Measurements from ENCODE around the gene MAP3K12. TPM values are rescaled to one million over a fixed set of nuclear protein-coding genes. Genes with fewer than 3 reads are reported as not detected.
A peak's percentile ranks its signal among the peaks of the same experiment; 100 is the strongest.
"Not testable (repeated sequence)": the region's sequence is repeated elsewhere in the genome, so short reads cannot be mapped to it uniquely, and the experiment has no call there.

Gene MAP3K12
- total RNA-seq, 1 donor from 2014 or later, result 3.9 TPM

DNA sequence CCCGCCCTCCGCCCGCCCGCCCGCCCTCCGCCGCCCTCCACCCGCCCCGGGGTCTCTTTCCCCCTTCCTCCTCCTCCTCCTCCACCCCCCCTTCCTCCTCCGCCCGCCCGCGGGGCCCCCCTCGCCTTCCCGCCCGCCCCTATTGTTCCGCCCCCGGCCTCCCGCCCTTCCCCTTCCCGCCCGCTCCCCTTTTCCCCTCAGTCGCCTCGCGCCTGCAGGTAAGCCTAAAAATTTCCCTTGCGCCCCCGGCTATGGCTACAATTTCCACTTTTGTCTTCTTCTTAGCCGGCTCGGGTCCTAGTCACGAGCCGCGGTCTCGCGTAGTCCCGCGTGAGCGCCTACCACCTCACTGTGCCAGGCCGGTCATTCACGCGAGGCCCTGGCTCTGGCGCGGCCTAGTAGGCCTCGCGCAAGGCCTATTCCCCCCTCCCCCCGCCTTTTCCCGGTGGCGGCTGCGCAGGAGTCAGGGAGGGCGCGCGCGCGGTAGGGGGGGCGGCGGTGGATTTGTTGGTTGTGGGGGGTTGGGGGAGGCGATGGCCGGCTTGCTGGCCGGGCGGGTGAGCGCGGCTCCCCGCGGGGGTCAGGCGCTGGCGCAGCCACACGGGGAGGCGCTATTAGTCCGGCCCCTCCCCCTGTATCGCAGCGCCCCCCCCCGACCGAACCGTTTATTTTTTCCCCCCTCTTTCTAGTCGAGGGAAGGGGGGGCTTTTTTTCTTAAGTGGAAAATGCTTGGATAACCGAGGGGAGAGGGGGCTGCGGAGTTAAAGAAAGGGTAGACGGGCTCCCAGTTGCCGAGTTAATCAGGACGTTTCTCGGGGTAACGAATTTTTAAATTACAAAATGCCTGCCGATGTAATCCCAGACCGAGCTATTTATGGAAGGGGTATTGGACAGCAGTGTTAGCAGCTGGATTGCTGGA is 46.8 kb downstream of the MAP3K12 start:
- TF ChIP-seq, protein P1, sequence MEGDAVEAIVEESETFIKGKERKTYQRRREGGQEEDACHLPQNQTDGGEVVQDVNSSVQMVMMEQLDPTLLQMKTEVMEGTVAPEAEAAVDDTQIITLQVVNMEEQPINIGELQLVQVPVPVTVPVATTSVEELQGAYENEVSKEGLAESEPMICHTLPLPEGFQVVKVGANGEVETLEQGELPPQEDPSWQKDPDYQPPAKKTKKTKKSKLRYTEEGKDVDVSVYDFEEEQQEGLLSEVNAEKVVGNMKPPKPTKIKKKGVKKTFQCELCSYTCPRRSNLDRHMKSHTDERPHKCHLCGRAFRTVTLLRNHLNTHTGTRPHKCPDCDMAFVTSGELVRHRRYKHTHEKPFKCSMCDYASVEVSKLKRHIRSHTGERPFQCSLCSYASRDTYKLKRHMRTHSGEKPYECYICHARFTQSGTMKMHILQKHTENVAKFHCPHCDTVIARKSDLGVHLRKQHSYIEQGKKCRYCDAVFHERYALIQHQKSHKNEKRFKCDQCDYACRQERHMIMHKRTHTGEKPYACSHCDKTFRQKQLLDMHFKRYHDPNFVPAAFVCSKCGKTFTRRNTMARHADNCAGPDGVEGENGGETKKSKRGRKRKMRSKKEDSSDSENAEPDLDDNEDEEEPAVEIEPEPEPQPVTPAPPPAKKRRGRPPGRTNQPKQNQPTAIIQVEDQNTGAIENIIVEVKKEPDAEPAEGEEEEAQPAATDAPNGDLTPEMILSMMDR (IDR thresholded peaks at IDR 0.05; ENCODE audit: insufficient read depth, low read length, severe bottlenecking), result peak; percentile 36
- H3K27me3 ChIP-seq (ENCODE audit: control insufficient read depth, insufficient read depth, low read length), result no peaks in the 10 kb centered on the region
- peak; percentile 33 for DNase-seq (ENCODE audit: low read depth)
- H3K4me3 ChIP-seq (ENCODE audit: low read depth, low read length), result peak overlapping the region; percentile 84
- FAIRE-seq, result no peak
- H3K36me3 ChIP-seq (ENCODE audit: control insufficient read depth, insufficient read depth, low read length), result peaks cover 17% of the 10 kb centered on the region

DNA sequence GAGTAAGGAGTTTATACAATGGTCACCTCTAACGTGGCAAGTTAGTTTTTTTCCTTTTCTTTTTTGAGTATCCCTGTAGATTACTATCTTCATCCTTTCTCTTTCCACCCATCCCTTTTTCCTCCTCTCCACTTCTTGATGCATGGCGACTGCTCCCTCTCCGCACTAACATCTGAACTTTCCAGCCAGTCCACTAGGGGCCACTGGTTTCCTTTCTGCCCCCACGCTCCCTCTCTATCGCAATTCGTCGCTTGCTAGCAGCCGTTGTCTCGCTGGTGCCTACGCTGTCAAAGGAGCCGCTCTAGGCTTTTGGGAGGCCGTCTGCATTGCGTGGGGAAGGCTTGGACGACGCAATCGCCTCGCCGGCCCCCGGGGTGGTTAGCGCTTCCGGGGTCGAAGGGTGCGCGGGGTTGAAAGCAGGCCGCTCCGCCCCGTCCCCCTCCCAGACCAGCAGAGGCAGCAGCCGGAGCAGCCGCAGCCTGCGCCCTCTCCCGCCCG is 47.5 kb downstream of the MAP3K12 start, which contains the start of gene PCBP2:
Gene PCBP2 (plus strand): TSS at position 442 of the 498 bp plus-strand sequence. CDS start 2,699 bp downstream, outside the sequence.
- Histone ChIP-seq H3K36me3 (ENCODE audit: control insufficient read depth, insufficient read depth, low read length) (peaks cover 16% of the 10 kb centered on the region), H3K4me3 (ENCODE audit: low read depth, low read length) (peak within 1 kb of the TSS; percentile 84), H3K27me3 (ENCODE audit: control insufficient read depth, insufficient read depth, low read length) (no peaks in the 10 kb centered on the region)
- DNase-seq (ENCODE audit: low read depth) (peak; percentile 97), FAIRE-seq (no peak)
- TF ChIP-seq, protein P1 (IDR thresholded peaks at IDR 0.05; ENCODE audit: insufficient read depth, low read length, severe bottlenecking), result peak; percentile 86

DNA sequence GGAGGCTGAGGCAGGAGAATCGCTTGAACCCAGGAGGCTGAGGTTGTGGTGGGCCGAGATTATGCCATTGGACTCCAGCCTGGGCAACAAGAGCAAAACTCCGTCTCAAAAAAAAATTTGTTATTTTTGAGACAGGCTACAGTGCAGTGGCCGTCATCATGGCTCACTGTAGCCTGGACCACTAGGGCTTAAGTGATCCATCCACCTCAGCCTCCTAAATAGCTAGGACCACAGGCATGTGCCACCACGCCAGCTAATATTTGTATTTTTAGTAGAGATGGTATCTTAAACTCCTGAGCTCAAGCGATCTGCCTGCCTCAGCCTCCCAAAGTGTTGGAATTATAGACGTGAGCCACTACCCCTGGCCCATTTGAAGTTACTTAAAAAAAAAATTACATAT is 48.3 kb downstream of the MAP3K12 start:
- Histone ChIP-seq H3K27me3 (ENCODE audit: control insufficient read depth, insufficient read depth, low read length) (no peaks in the 10 kb centered on the region), H3K36me3 (ENCODE audit: control insufficient read depth, insufficient read depth, low read length) (peaks cover 11% of the 10 kb centered on the region), H3K4me3 (ENCODE audit: low read depth, low read length) (no peak overlapping the region)
- FAIRE-seq (no peak), DNase-seq (ENCODE audit: low read depth) (no peak)
- TF ChIP-seq, protein P1 (IDR thresholded peaks at IDR 0.05; ENCODE audit: insufficient read depth, low read length, severe bottlenecking), result no peak

DNA sequence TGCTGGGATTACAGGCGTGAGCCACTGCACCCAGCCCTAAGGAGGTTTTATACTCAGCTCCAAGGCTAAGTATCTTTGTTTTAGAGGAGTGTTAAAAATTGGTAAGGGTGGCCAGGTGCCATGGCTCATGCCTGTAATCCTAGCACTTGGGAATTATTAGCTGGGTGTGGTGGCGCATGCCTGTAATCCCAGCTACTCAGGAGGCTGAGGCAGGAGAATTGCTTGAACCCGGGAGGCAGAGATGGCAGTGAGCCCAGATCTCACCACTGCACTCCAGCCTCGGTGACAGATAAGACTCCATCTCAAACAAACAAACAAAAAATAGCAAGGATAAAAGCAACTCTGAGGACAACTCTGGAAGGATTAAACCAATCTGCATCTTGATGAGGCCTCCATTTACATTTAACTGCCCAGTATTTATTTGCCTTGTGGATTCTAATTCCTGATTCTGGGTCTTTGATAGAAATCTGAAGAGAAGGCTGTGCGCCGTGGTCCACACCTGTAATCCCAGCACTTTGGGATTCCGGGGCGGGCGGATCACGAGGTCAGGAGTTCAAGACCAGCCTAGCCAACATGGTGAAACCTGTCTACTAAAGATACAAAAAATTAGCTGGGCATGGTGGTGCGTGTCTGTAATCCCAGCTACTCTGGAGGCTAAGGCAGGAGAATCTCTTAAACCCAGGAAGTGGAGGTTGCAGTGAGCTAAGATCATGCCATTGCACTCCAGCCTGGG is 54.5 kb downstream of the MAP3K12 start:
- H3K36me3 ChIP-seq (ENCODE audit: control insufficient read depth, insufficient read depth, low read length); FAIRE-seq; H3K27me3 ChIP-seq (ENCODE audit: control insufficient read depth, insufficient read depth, low read length); DNase-seq (ENCODE audit: low read depth); H3K4me3 ChIP-seq (ENCODE audit: low read depth, low read length): not testable (repeated sequence)

DNA sequence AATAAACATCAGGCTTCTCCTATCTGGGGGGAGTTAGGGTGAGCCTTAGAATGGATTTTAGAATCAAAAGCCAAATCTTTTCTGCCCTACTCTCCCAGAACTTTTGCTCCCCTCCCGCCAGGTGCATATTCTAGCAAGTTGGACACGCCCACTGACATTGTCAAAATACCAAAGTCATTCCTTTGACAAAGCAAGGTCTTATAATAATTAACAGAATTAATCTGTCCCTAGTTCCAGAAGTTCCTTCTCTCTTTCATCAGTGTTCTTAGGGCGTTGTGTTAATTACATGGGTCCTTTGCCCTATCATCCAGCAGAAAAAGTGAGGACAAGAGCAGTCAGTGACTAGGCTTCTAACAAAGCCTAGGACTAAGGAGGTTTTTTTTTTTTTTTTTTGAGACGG is 55.3 kb downstream of the MAP3K12 start:
- DNase-seq (ENCODE audit: low read depth) (no peak), FAIRE-seq (no peak)
- TF ChIP-seq, protein P1 (IDR thresholded peaks at IDR 0.05; ENCODE audit: insufficient read depth, low read length, severe bottlenecking), result no peak
- H3K4me3 ChIP-seq (ENCODE audit: low read depth, low read length), result no peak overlapping the region
- H3K36me3 ChIP-seq (ENCODE audit: control insufficient read depth, insufficient read depth, low read length), result peaks cover 10% of the 10 kb centered on the region
- no peaks in the 10 kb centered on the region for H3K27me3 ChIP-seq (ENCODE audit: control insufficient read depth, insufficient read depth, low read length)
